Bladder microvascular endothelial cell (primary cell): ENCODE results near the gene HS6ST2. TPM values are rescaled to one million over a fixed set of nuclear protein-coding genes. Genes with fewer than 3 reads are reported as not detected.

Experiments used
- total RNA-seq: library from RNA; depleted of rRNA; stranded (reverse); fragments of >200 nt; gene quantifications from 2 replicates; pipeline ENCODE4 v1.2.3, GENCODE V29; 2014

Gene HS6ST2
- under 0.01 and 0.13 TPM in 2 replicates for total RNA-seq

GRCh38 chrX:132958091-132958703, at the start of gene HS6ST2:
Gene HS6ST2, minus strand, starts transcription at chrX:132958629.

Other genes starting within 250 kb of the HS6ST2 start
- gene USP26, start 138.5 kb upstream of the HS6ST2 start, total RNA-seq, result not detected in 2 replicates